Smooth muscle cell (in vitro differentiated cells): Measurements from ENCODE around the gene NAMPT. TPM values are rescaled to one million over a fixed set of nuclear protein-coding genes. Genes with fewer than 3 reads are reported as not detected.
"Not testable (repeated sequence)": the region's sequence is repeated elsewhere in the genome, so short reads cannot be mapped to it uniquely, and the experiment has no call there.

Source experiments
- DNase-seq: peaks from one replicate; lab custom pipeline; 2025; ENCODE audit not compliant: unreplicated experiment; lab: John Stamatoyannopoulos, UW
- H2AFZ ChIP-seq: fragments of 200-600 bp; sonication (generic); 2 replicates; pipeline ENCODE4 v1.6.0; 2016; ENCODE audit warnings: antibody characterized with exemption, low read depth, mild to moderate bottlenecking
- H3F3A ChIP-seq: fragments of 200-600 bp; sonication (generic); 2 replicates; pipeline ENCODE4 v1.6.0; 2017; ENCODE audit warnings: antibody characterized with exemption, low read depth
- H3K27ac ChIP-seq: fragments of 200-600 bp; sonication (generic); 2 replicates; pipeline ENCODE4 v1.5.1; 2016; ENCODE audit warnings: low read depth, mild to moderate bottlenecking
- H3K27me3 ChIP-seq: fragments of 200-600 bp; sonication (generic); 2 replicates; pipeline ENCODE4 v1.6.1; 2016; ENCODE audit warnings: low read depth, mild to moderate bottlenecking
- H3K36me3 ChIP-seq: fragments of 200-600 bp; sonication (generic); 2 replicates; pipeline ENCODE4 v1.5.1; 2016; ENCODE audit warnings: low read depth
- H3K4me1 ChIP-seq: fragments of 200-600 bp; sonication (generic); 2 replicates; pipeline ENCODE4 v1.5.1; 2016; ENCODE audit warnings: low read depth
- H3K4me2 ChIP-seq: fragments of 200-600 bp; sonication (generic); 2 replicates; pipeline ENCODE4 v1.6.0; 2016; ENCODE audit warnings: mild to moderate bottlenecking
- H3K4me3 ChIP-seq: fragments of 200-600 bp; sonication (generic); 2 replicates; pipeline ENCODE4 v1.5.1; 2016; ENCODE audit warnings: mild to moderate bottlenecking
- H3K79me2 ChIP-seq: fragments of 200-600 bp; sonication (generic); 2 replicates; pipeline ENCODE4 v1.6.0; 2016; ENCODE audit warnings: low read depth, mild to moderate bottlenecking
- H3K9ac ChIP-seq: fragments of 200-600 bp; sonication (generic); 2 replicates; pipeline ENCODE4 v1.6.0; 2016; ENCODE audit warnings: low read depth
- H3K9me3 ChIP-seq: fragments of 200-600 bp; sonication (generic); replicated peaks from 2 replicates; pipeline ENCODE4 v1.5.1; 2016; ENCODE audit warnings: low read depth
- H4K20me1 ChIP-seq: fragments of 200-600 bp; sonication (generic); 2 replicates; pipeline ENCODE4 v1.6.0; 2016; ENCODE audit warnings: low read depth
- CTCF ChIP-seq: fragments of 200-600 bp; sonication (generic); IDR thresholded peaks from 2 replicates; pipeline ENCODE4 v1.5.1; 2017; ENCODE audit warnings: borderline replicate concordance, mild to moderate bottlenecking, antibody characterized with exemption; ENCODE audit not compliant: insufficient read depth, poor library complexity, severe bottlenecking
- WGBS: methylation state at CpG from one replicate; pipeline ENCODE4 v1.1.7; 2016; ENCODE audit warnings: low lambda C conversion rate; 5-methylcytosine and 5-hydroxymethylcytosine counted together
- polyA plus RNA-seq: library from polyadenylated mRNA; unstranded; fragments of >200 nt; fragmentation: Nextera tagmentation; extraction: Ambion mirVana; gene quantifications from 2 replicates; pipeline ENCODE4 v1.2.1, GENCODE V29; 2016
- total RNA-seq: library from RNA; depleted of rRNA; stranded (reverse); fragments of >200 nt; gene quantifications from 2 replicates; pipeline ENCODE4 v1.2.3, GENCODE V29; 2014

Gene NAMPT
- total and polyA plus RNA-seq, 2 experiments from 2014 or later, result 49.1 to 189 TPM

GRCh38 chr7:106304568-106304967 lies 19.8 kb upstream of the NAMPT start:
- 85% methylated on average over 2 of the region's 2 CpGs for WGBS
- TF ChIP-seq CTCF, result no peak

GRCh38 chr7:106298631-106299030 lies 13.8 kb upstream of the NAMPT start:
- H3K4me3 ChIP-seq, H3K27me3 ChIP-seq, H3K9ac ChIP-seq, H3K9me3 ChIP-seq, H4K20me1 ChIP-seq, H3K79me2 ChIP-seq, DNase-seq, H3K4me2 ChIP-seq, H3K4me1 ChIP-seq, H2AFZ ChIP-seq, H3F3A ChIP-seq, H3K36me3 ChIP-seq, H3K27ac ChIP-seq: not testable (repeated sequence)
- WGBS, result 100% methylated on average over 2 of the region's 4 CpGs

More at GRCh38 chr7:106304568-106304967, 19.8 kb upstream of the NAMPT start:
- no peak for DNase-seq
- H3K36me3 ChIP-seq, result no peaks in the 10 kb centered on the region
- H3K4me1 ChIP-seq, result no peaks in the 10 kb centered on the region
- H3K4me2 ChIP-seq, result no peak overlapping the region
- H4K20me1 ChIP-seq, result no peaks in the 10 kb centered on the region
- no peak overlapping the region for H3K27ac ChIP-seq
- H3K79me2 ChIP-seq, result no peaks in the 10 kb centered on the region
- H2AFZ ChIP-seq, result no peak overlapping the region
- no peaks in the 10 kb centered on the region for H3F3A ChIP-seq
- no peak overlapping the region for H3K4me3 ChIP-seq
- H3K9me3 ChIP-seq, result no peaks in the 10 kb centered on the region
- H3K27me3 ChIP-seq, result no peaks in the 10 kb centered on the region
- H3K9ac ChIP-seq, result no peak overlapping the region

GRCh38 chr7:106298155-106298554 lies 13.4 kb upstream of the NAMPT start:
- not testable (repeated sequence) for H3K36me3 ChIP-seq, H3F3A ChIP-seq, H3K9me3 ChIP-seq, H3K4me2 ChIP-seq, H2AFZ ChIP-seq, H3K27me3 ChIP-seq, H3K9ac ChIP-seq, H3K79me2 ChIP-seq, DNase-seq, H4K20me1 ChIP-seq, H3K27ac ChIP-seq, H3K4me3 ChIP-seq, H3K4me1 ChIP-seq
- WGBS, result 89% methylated on average over 2 of the region's 4 CpGs

- H3K4me2 ChIP-seq, result no peak overlapping the region
- H3K36me3 ChIP-seq, result no peaks in the 10 kb centered on the region
- no peak for DNase-seq
- no peak overlapping the region for H3K27ac ChIP-seq
- H2AFZ ChIP-seq, result no peak overlapping the region
- no peaks in the 10 kb centered on the region for H4K20me1 ChIP-seq
- no peaks in the 10 kb centered on the region for H3K27me3 ChIP-seq
- no peaks in the 10 kb centered on the region for H3F3A ChIP-seq
- peak; percentile 5 for TF ChIP-seq CTCF
- no peaks in the 10 kb centered on the region for H3K4me1 ChIP-seq
- no peak overlapping the region for H3K4me3 ChIP-seq
- 45% methylated on average over 2 of the region's 2 CpGs for WGBS
- no peak overlapping the region for H3K9ac ChIP-seq
- H3K79me2 ChIP-seq, result no peaks in the 10 kb centered on the region
- no peaks in the 10 kb centered on the region for H3K9me3 ChIP-seq
These were observed 9.6 kb upstream of the NAMPT start for GRCh38 chr7:106294334-106294733.

- no peak overlapping the region for H3K4me2 ChIP-seq
- no peaks in the 10 kb centered on the region for H3K36me3 ChIP-seq
- no peaks in the 10 kb centered on the region for H3K27me3 ChIP-seq
- no peak for TF ChIP-seq CTCF
- H3K27ac ChIP-seq, result no peak overlapping the region
- WGBS, result 73% methylated on average over 4 of the region's 4 CpGs
- no peak overlapping the region for H2AFZ ChIP-seq
- H3K9ac ChIP-seq, result no peak overlapping the region
- no peak overlapping the region for H3K4me3 ChIP-seq
- H3K79me2 ChIP-seq, result no peaks in the 10 kb centered on the region
- H3F3A ChIP-seq, result no peaks in the 10 kb centered on the region
- no peaks in the 10 kb centered on the region for H4K20me1 ChIP-seq
- H3K9me3 ChIP-seq, result no peaks in the 10 kb centered on the region
- no peak for DNase-seq
- no peaks in the 10 kb centered on the region for H3K4me1 ChIP-seq
These were observed 6.5 kb upstream of the NAMPT start for GRCh38 chr7:106291247-106291646.
